ENCODE results near the gene TMEM9B.
"Not testable (repeated sequence)": the region's sequence is repeated elsewhere in the genome, so short reads cannot be mapped to it uniquely, and the experiment has no call there.

Gene TMEM9B

GRCh38 chr11:8971924-8972316 is 7.7 kb upstream of the TMEM9B start:
- DNase-seq: no peak

- no peak for DNase-seq
Observed at GRCh38 chr11:8971196-8971923, 7.1 kb upstream of the TMEM9B start.

DNA sequence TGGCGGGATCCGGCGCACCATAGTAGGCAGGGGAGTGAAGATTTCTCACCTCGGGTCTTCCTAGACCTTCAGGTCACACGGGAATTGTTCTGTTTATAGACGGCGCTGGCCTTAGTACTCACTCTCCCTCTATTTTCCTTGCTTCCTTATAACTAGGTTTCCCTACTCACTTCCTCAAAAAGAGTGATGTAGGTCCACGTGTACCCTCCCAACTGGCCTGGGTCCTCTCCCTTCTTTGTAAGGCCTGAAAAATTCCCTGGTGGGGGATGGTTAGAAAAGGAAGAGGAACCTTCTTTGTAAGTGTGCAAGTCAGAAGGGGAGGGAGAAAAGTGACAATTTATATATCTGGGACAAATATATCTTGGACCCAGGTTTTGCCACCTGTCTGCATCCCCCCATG is 2.9 kb upstream of the TMEM9B start:
- no peak for DNase-seq

DNA sequence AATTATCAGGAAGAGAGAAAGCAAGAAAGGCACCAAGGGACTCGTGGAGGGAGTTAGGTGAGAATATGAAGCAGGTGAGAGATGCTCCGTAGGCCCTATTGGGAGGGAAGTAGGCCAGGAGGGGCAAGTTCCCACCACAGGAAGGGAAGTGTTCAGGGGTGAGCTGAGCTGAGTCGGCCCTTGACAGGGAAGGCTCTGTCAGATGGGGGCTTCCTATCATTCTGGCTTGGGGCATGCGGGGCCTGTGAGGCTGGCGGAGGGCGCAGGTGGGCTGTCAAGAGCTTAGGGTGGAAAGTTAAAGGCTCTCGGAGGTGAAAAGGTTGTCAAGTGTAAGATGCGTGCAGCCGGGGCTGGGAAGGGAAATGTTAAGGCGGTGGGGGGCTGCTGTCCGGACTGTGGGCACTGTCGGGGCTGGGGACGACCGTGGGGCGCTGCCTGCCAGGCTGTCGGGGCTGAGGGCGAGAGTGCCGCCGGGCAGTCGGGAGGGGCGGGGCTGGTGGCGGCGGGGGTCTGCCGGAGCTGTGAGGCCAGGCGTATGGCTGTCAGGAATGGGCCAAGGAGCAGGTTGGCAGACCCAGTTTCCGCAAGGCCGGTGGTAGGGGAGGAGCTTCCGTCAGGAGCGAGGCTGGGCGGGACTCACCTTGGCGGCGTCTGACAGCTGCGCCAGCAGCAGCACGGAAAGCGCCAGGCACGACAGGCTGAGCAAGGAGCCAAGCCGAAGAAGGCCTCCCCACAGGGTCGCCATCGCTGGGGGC is 496 bp downstream of the TMEM9B start:
- peak; percentile 27 for DNase-seq

- DNase-seq: no peak
Observed at GRCh38 chr11:8962841-8963240, 1.4 kb downstream of the TMEM9B start.

DNA sequence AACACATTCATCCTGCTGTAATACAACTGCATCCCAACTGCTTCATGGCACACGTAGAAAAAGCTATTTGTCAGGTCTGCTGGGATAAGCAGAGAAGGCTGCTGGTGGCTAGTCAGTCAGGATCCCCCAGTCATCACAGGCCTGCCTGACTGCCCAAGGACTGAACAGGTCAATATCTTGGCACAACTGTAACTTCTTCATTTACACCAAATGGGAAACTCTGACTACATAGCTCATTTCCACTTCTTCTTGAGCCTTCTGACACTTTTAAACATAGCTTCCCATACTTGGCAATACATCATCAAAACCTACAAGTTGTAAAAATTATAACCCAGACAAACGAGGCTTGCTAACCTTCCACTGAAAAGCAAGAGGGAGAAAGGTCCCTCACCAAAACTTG is 2.8 kb downstream of the TMEM9B start:
- DNase-seq: no peak

- no peak for DNase-seq
Observed at GRCh38 chr11:8959546-8960166, 4.6 kb downstream of the TMEM9B start.

DNA sequence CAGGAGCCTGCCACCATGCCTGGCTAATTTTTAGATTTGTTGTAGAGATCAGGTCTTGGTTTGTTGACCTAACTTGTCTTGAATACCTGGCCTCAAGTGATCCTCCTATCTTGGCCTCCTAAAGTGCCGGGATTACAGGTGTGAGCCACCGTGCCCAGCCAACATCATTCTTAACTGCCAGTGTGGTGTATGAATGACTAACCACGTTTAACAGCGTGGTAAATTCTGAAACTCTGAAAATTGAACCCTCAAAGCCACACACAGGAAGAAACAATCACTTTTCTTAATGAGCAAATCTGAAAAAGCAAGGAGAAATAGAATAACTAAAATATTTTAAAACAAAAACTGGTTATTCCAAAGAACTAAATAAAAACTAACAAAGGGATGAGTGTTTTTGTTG is 7.4 kb downstream of the TMEM9B start:
- no peak for DNase-seq

- no peak for DNase-seq
Observed at GRCh38 chr11:8948886-8949285, 15.4 kb downstream of the TMEM9B start.

GRCh38 chr11:8947230-8947943 is 16.9 kb downstream of the TMEM9B start:
- no peak for DNase-seq

GRCh38 chr11:8942518-8943066 is 21.6 kb downstream of the TMEM9B start, which contains the start of gene ASCL3:
Gene ASCL3, minus strand, starts transcription at chr11:8943016. Its CDS starts 4,855 bp downstream, at chr11:8938161.
- DNase-seq: no peak

GRCh38 chr11:8941341-8942103 is 22.7 kb downstream of the TMEM9B start:
- no peak for DNase-seq

DNA sequence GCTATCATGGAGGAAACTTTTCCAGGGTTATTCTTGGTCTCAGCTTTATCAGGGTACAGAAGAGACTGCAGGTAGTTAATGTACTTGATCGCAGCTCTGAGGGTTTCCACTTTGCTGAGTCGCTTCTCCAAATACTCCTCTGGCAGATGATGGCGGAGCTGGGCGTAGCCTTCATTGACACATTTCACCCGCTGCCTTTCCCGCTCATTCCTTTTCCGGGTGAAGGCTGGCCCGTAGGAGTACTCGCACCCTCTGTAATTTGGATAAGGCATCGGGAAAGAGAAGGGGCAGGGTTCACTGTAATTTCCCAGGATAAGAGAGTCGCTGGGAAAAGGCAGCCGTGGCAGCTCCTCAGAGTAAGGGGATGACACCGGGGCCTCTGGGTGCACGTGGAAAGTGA is 26.6 kb downstream of the TMEM9B start:
- DNase-seq: no peak

DNA sequence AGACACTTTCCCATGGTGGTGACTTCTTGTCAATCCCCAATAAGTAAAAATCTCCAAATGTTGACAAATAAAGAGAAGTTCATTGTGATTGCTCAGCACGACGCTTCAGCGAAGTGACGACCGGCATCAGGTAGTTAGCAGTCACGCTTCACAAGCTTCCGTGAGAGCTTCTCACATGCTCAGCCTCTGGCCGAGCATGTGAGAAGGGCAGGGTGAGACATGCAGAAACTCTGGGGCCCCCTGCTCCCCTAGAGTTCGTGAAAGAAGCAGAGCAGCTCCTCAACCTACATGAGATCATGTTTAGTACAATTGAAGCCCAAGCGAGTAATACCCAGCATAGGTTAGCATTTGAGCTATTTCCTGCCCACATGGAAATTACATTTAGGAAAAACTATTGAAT is 27.1 kb downstream of the TMEM9B start:
- no peak for DNase-seq

DNA sequence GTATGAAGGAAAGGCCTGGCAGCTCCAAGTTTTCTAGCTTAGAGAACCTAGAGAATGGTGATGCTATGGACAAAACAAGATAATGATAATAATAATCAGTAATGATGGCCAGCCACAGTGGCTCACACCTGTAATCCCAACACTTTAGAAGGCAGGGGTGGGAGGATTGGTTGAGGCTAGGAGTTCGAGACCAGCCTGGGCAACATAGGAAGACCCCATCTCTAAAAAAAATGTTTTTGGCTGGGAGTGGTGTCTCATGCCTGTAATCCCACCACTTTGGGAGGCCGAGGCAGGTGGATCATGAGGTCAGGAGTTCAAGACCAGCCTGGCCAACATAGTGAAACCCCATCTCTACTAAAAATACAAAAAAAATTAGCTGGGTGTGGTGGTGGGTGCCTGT is 28.5 kb downstream of the TMEM9B start:
- not testable (repeated sequence) for DNase-seq

DNA sequence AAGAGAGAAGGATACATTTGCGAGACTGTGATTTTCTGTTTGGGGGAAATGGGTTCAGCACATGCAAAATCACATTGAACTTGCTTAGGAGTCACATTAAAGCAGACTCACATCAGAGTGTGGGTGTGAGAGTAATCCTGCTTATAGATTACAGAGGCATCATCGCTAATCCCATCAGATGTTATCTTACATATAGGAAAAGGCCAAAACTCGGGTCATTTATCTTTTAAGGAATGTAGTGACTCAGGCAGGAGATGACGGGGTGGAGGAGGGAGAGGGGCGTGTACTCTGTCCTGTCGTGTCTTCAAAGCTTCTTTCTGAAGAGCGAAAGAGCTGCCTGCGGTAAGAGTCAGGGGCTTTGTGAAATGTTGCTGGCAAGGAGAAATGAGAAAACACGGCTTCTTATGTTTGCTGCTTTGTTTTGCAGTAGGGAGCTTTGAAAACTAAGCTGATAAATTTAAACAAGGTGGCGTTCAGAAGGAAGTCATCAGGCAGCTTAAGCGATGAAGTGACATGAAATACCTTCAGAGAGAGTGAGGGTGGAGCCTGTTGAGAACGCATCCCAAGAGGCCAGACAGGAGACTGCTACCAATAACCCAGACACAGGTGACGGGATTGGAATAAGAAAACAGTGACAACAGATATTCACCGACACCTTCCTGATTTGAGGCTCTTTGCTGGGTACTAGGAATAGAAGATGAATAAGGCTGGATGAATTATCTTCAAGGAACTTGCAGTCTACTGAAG is 29.3 kb downstream of the TMEM9B start:
- DNase-seq: no peak

- DNase-seq: no peak
Observed at GRCh38 chr11:8933931-8934330, 30.3 kb downstream of the TMEM9B start.

DNA sequence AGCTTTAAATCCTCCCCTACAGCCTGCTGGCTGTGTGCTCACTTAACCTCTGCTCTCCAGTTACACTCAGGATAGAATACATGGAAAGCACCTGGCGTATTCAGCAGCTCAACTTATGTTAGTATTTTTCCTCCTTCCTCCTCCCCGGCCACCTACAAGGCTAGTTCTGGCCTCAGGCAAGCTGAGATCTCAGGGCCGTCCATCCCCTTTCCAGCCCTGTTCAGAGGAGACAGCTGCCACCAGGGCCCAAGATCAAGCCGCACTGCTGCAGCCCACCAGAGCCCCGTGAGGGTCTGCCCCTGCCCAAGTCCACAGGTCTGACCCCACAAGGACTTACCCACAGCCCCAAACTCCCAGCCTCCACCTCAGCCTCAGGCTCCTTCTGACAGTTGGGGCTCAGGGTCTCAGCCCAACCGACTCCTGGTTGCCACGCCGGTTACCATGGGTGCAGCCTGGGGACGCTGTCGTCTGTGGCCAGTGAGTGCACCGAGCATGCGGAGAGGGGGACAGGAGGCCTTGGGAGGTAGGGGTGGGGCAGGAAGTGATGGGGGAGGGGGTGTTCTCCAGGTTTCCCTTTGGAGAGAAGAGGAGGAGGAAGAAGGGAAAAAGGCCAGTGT is 31.6 kb downstream of the TMEM9B start, which contains the start of gene C11orf16:
Gene C11orf16, minus strand, starts transcription at position 384 of the 617 bp plus-strand sequence. CDS start 639 bp downstream, outside the sequence.
- no peak for DNase-seq

DNA sequence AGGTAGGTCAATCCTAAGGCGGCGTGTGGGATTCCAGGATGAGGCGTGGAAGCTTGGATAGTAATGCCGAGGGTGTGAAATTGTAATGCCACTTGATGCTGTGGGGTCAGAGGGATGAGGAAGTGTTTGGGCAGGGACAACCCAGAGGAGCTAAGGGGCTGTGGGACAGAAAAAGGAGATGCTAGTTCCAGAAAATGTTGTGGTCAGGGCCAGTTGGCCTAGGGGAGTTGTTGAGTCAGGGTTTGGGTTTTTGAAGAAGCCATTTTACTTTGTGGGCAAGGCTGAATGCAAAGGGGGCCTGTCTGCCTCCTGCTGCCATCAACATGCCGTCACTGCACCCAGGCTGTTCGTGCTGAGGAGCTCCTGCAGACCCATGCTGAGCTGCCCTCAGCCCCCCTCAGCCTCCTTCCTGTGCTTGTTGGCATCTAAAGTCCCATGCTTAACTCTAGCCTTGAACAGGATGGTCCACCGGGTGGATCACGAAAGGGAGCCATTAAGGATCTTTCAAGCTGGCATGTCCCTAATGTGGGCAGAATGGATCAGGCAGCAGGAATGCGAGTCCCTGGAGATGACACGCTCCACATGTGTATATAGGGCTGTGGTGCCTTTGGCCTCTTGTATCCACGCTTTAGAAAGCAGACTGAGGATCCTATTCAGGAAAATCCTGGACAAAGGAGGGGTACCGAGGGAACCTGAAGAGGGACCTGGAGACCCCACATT is 33.6 kb downstream of the TMEM9B start:
- no peak for DNase-seq

- DNase-seq: no peak
Observed at GRCh38 chr11:8928981-8929615, 35.1 kb downstream of the TMEM9B start.
